Osteoblast (primary cell): Measurements from ENCODE around the gene LHX5. TPM values are rescaled to one million over a fixed set of nuclear protein-coding genes. Genes with fewer than 3 reads are reported as not detected.

Experiments
- DNase-seq: peaks from one replicate; pipeline ENCODE4 v3.0.0; 2011; ENCODE audit warnings: low spot score, mixed read lengths; ENCODE audit not compliant: insufficient read length; ENCODE audit errors: missing footprints
- H2AFZ ChIP-seq: 2 replicates; pipeline ENCODE4 v1.6.0; 2011; ENCODE audit warnings: mild to moderate bottlenecking, low read length
- H3K27ac ChIP-seq: 2 replicates; pipeline ENCODE4 v1.5.1; 2011; ENCODE audit warnings: mild to moderate bottlenecking, low read depth, low read length, moderate library complexity
- H3K27me3 ChIP-seq: 2 replicates; pipeline ENCODE4 v1.6.0; 2012; ENCODE audit warnings: mild to moderate bottlenecking, control low read depth, inconsistent platforms, low read length, moderate library complexity; ENCODE audit not compliant: insufficient read depth
- H3K36me3 ChIP-seq: 2 replicates; pipeline ENCODE4 v1.5.1; 2011; ENCODE audit warnings: mild to moderate bottlenecking, low read length, control low read depth, moderate library complexity; ENCODE audit not compliant: insufficient read depth
- H3K4me1 ChIP-seq: 2 replicates; pipeline ENCODE4 v1.5.1; 2011; ENCODE audit warnings: mild to moderate bottlenecking, low read length, control low read depth, moderate library complexity; ENCODE audit not compliant: insufficient read depth
- H3K4me2 ChIP-seq: 2 replicates; pipeline ENCODE4 v1.6.0; 2011; ENCODE audit warnings: mild to moderate bottlenecking, low read length; ENCODE audit not compliant: insufficient read depth
- H3K4me3 ChIP-seq: fragments of 200-600 bp; sonication (generic); 3 replicates; pipeline ENCODE4 v1.5.1; 2012; ENCODE audit warnings: mild to moderate bottlenecking, low read length, inconsistent platforms; ENCODE audit not compliant: insufficient read depth
- H3K79me2 ChIP-seq: 2 replicates; pipeline ENCODE4 v1.6.0; 2012; ENCODE audit warnings: mild to moderate bottlenecking, low read length, control low read depth, inconsistent platforms; ENCODE audit not compliant: insufficient read depth
- H3K9me3 ChIP-seq: 2 replicates; pipeline ENCODE4 v1.5.1; 2011; ENCODE audit warnings: low read depth, low read length, control low read depth
- H4K20me1 ChIP-seq: 2 replicates; pipeline ENCODE4 v1.6.0; 2012; ENCODE audit warnings: mild to moderate bottlenecking, low read length, control low read depth; ENCODE audit not compliant: insufficient read depth
- CTCF ChIP-seq: IDR thresholded peaks from 2 replicates; pipeline ENCODE4 v1.5.1; 2011; ENCODE audit warnings: mild to moderate bottlenecking, low read depth, low read length, moderate library complexity; ENCODE audit errors: extremely low read depth
- total RNA-seq: library from RNA; depleted of rRNA; stranded (reverse); fragments of >200 nt; gene quantifications from 2 replicates; pipeline ENCODE4 v1.2.3, GENCODE V29; 2012

Gene LHX5
- total RNA-seq, 1 donor, result not detected

- DNase-seq, result no peak
- H3K4me1 ChIP-seq, result no peaks in the 10 kb centered on the region
- no peaks in the 10 kb centered on the region for H4K20me1 ChIP-seq
- H3K27me3 ChIP-seq, result peaks cover 23% of the 10 kb centered on the region
- no peaks in the 10 kb centered on the region for H3K36me3 ChIP-seq
- H3K4me3 ChIP-seq, result no peak overlapping the region
- no peaks in the 10 kb centered on the region for H3K79me2 ChIP-seq
- H2AFZ ChIP-seq, result no peak overlapping the region
- H3K4me2 ChIP-seq, result no peak overlapping the region
- H3K27ac ChIP-seq, result no peak overlapping the region
- H3K9me3 ChIP-seq, result no peaks in the 10 kb centered on the region
- TF ChIP-seq CTCF, result no peak
These were observed 14.0 kb downstream of the LHX5 start for GRCh38 chr12:113457710-113458109.

- Histone ChIP-seq H3K27ac (no peak overlapping the region), H2AFZ (no peak overlapping the region), H3K79me2 (no peaks in the 10 kb centered on the region), H3K9me3 (no peaks in the 10 kb centered on the region), H4K20me1 (no peaks in the 10 kb centered on the region), H3K4me3 (no peak overlapping the region), H3K4me1 (no peaks in the 10 kb centered on the region), H3K27me3 (peaks cover 23% of the 10 kb centered on the region), H3K36me3 (no peaks in the 10 kb centered on the region), H3K4me2 (no peak overlapping the region)
- DNase-seq, result no peak
- TF ChIP-seq CTCF, result no peak
These were observed 14.5 kb downstream of the LHX5 start for GRCh38 chr12:113457185-113457584.

- Histone ChIP-seq H3K9me3 (no peaks in the 10 kb centered on the region), H3K27ac (no peak overlapping the region), H2AFZ (no peak overlapping the region), H4K20me1 (no peaks in the 10 kb centered on the region), H3K4me2 (no peak overlapping the region), H3K27me3 (peaks cover 23% of the 10 kb centered on the region), H3K79me2 (no peaks in the 10 kb centered on the region), H3K4me3 (no peak overlapping the region), H3K36me3 (no peaks in the 10 kb centered on the region), H3K4me1 (no peaks in the 10 kb centered on the region)
- no peak for DNase-seq
- no peak for TF ChIP-seq CTCF
These were observed 14.9 kb downstream of the LHX5 start for GRCh38 chr12:113456761-113457160.

GRCh38 chr12:113456199-113456598, 15.5 kb downstream of the LHX5 start:
- Histone ChIP-seq H3K4me3 (no peak overlapping the region), H4K20me1 (no peaks in the 10 kb centered on the region), H3K9me3 (no peaks in the 10 kb centered on the region), H3K79me2 (no peaks in the 10 kb centered on the region), H3K27me3 (peaks cover 20% of the 10 kb centered on the region), H3K36me3 (no peaks in the 10 kb centered on the region), H2AFZ (no peak overlapping the region), H3K4me1 (no peaks in the 10 kb centered on the region), H3K27ac (no peak overlapping the region), H3K4me2 (no peak overlapping the region)
- TF ChIP-seq CTCF, result no peak
- no peak for DNase-seq
